Panc1 (cell line): ENCODE data around the gene RPRD1A.

Experiments used
- CTCF ChIP-seq: fragments of 450-650 bp; IDR thresholded peaks from 2 replicates; pipeline ENCODE4 v1.5.1; 2017; ENCODE audit warnings: mild to moderate bottlenecking
- POLR2AphosphoS5 ChIP-seq: IDR thresholded peaks from 2 replicates; pipeline ENCODE4 v1.6.1; 2012; ENCODE audit warnings: mild to moderate bottlenecking, low read depth, low read length, moderate library complexity
- REST ChIP-seq, 2 experiments: IDR thresholded peaks; 2 replicates each; pipeline ENCODE4 v1.6.1; 2011 to 2012; ENCODE audit warnings: low read depth in 2 of 2, control low read depth in 1 of 2, low read length in 1 of 2, mild to moderate bottlenecking in 1 of 2, moderate library complexity in 1 of 2; ENCODE audit not compliant: insufficient read depth in 1 of 2

GRCh38 chr18:36114738-36115137 lies 47.4 kb upstream of the RPRD1A start:
- TF ChIP-seq CTCF: no peak
- TF ChIP-seq POLR2AphosphoS5: no peak
- TF ChIP-seq REST (IDR thresholded peaks at IDR 0.05; ENCODE audit: insufficient read depth in 1 of 2, low read depth in 2 of 2, low read length in 1 of 2): no peak
